Measurements from ENCODE around the gene AFF3. TPM values are rescaled to one million over a fixed set of nuclear protein-coding genes. Genes with fewer than 3 reads are reported as not detected.

Gene AFF3
- total and polyA plus RNA-seq, 4 donors: 4.2 to 90.9 (median 14.6) TPM

GRCh38 chr2:99777656-99778290, 364.6 kb downstream of the AFF3 start:
- 95 to 97% methylated on average over 6 of the region's 6 CpGs for WGBS, 2 donors
- DNase-seq (no peak), ATAC-seq (ENCODE audit: insufficient read depth, low FRiP score) (no peak)
- Histone ChIP-seq H3K9ac (ENCODE audit: insufficient read depth in 1 of 2, low read length in 2 of 2) (no peak overlapping the region), H3K27ac (ENCODE audit: low read depth in 1 of 2, low read length in 1 of 2) (no peak overlapping the region), H3K27me3 (ENCODE audit: control insufficient read depth in 3 of 3, insufficient read depth in 3 of 3, low read length in 2 of 3) (no peaks in the 10 kb centered on the region), H3K4me3 (no peak overlapping the region), H3K36me3 (ENCODE audit: control insufficient read depth in 4 of 4, insufficient read depth in 4 of 4, low read length in 4 of 4) (peaks cover 0 to 9% (median 1%) of the 10 kb centered on the region in 4 donors), H3K9me3 (ENCODE audit: control insufficient read depth in 4 of 4, insufficient read depth in 3 of 4, low read length in 3 of 4) (peaks cover 0 to 7% (median 1%) of the 10 kb centered on the region in 4 donors), H3K4me1 (ENCODE audit: control insufficient read depth in 5 of 5, insufficient read depth in 5 of 5, low read length in 5 of 5) (peaks cover 0 to 8% (median 0%) of the 10 kb centered on the region in 5 donors)
- no peak for TF ChIP-seq CTCF (IDR thresholded peaks at IDR 0.05; ENCODE audit: control extremely low read depth, extremely low read depth)

GRCh38 chr2:99776906-99777646, 365.3 kb downstream of the AFF3 start:
- no peaks in the 10 kb centered on the region for H3K27me3 ChIP-seq (ENCODE audit: control insufficient read depth in 3 of 3, insufficient read depth in 3 of 3, low read length in 2 of 3)
- no peak overlapping the region for H3K4me3 ChIP-seq
- DNase-seq: no peak
- ATAC-seq (ENCODE audit: insufficient read depth, low FRiP score): no peak
- peaks cover 0 to 7% (median 1%) of the 10 kb centered on the region in 4 donors for H3K9me3 ChIP-seq (ENCODE audit: control insufficient read depth in 4 of 4, insufficient read depth in 3 of 4, low read length in 3 of 4)
- no peak overlapping the region for H3K9ac ChIP-seq (ENCODE audit: insufficient read depth in 1 of 2, low read length in 2 of 2)
- peaks cover 0 to 11% (median 0%) of the 10 kb centered on the region in 5 donors for H3K4me1 ChIP-seq (ENCODE audit: control insufficient read depth in 5 of 5, insufficient read depth in 5 of 5, low read length in 5 of 5)
- no peak overlapping the region for H3K27ac ChIP-seq (ENCODE audit: low read depth in 1 of 2, low read length in 1 of 2)
- 82% methylated on average over 8 of the region's 8 CpGs for WGBS, 2 donors
- TF ChIP-seq CTCF (IDR thresholded peaks at IDR 0.05; ENCODE audit: control extremely low read depth, extremely low read depth): no peak
- peaks cover 0 to 9% (median 1%) of the 10 kb centered on the region in 4 donors for H3K36me3 ChIP-seq (ENCODE audit: control insufficient read depth in 4 of 4, insufficient read depth in 4 of 4, low read length in 4 of 4)

GRCh38 chr2:99776206-99776905, 366.0 kb downstream of the AFF3 start:
- Histone ChIP-seq H3K4me3 (no peak overlapping the region), H3K9ac (ENCODE audit: insufficient read depth in 1 of 2, low read length in 2 of 2) (no peak overlapping the region), H3K9me3 (ENCODE audit: control insufficient read depth in 4 of 4, insufficient read depth in 3 of 4, low read length in 3 of 4) (peaks cover 0 to 7% (median 1%) of the 10 kb centered on the region in 4 donors), H3K27ac (ENCODE audit: low read depth in 1 of 2, low read length in 1 of 2) (no peak overlapping the region), H3K4me1 (ENCODE audit: control insufficient read depth in 5 of 5, insufficient read depth in 5 of 5, low read length in 5 of 5) (peaks cover 0 to 14% (median 0%) of the 10 kb centered on the region in 5 donors), H3K27me3 (ENCODE audit: control insufficient read depth in 3 of 3, insufficient read depth in 3 of 3, low read length in 2 of 3) (no peaks in the 10 kb centered on the region), H3K36me3 (ENCODE audit: control insufficient read depth in 4 of 4, insufficient read depth in 4 of 4, low read length in 4 of 4) (peaks cover 0 to 9% (median 1%) of the 10 kb centered on the region in 4 donors)
- 40 to 67% methylated on average over 3 of the region's 3 CpGs for WGBS, 2 donors
- no peak for TF ChIP-seq CTCF (IDR thresholded peaks at IDR 0.05; ENCODE audit: control extremely low read depth, extremely low read depth)
- DNase-seq (no peak), ATAC-seq (ENCODE audit: insufficient read depth, low FRiP score) (no peak)

Measured in lung (tissue), 12 donors.